GM19468 (cell line): ENCODE measurements around the gene SH2D6.
"Not testable (repeated sequence)": the region's sequence is repeated elsewhere in the genome, so short reads cannot be mapped to it uniquely, and the experiment has no call there.

Experiments used
- ATAC-seq: cut with Tn5 transposase; IDR thresholded peaks from one replicate; pipeline ENCODE4 v1.9.1; 2021; ENCODE audit warnings: mild to moderate bottlenecking, moderate library complexity, moderate number of reproducible peaks; ENCODE audit not compliant: unreplicated experiment; ENCODE audit errors: extremely low read depth

SH2D6 gene

DNA sequence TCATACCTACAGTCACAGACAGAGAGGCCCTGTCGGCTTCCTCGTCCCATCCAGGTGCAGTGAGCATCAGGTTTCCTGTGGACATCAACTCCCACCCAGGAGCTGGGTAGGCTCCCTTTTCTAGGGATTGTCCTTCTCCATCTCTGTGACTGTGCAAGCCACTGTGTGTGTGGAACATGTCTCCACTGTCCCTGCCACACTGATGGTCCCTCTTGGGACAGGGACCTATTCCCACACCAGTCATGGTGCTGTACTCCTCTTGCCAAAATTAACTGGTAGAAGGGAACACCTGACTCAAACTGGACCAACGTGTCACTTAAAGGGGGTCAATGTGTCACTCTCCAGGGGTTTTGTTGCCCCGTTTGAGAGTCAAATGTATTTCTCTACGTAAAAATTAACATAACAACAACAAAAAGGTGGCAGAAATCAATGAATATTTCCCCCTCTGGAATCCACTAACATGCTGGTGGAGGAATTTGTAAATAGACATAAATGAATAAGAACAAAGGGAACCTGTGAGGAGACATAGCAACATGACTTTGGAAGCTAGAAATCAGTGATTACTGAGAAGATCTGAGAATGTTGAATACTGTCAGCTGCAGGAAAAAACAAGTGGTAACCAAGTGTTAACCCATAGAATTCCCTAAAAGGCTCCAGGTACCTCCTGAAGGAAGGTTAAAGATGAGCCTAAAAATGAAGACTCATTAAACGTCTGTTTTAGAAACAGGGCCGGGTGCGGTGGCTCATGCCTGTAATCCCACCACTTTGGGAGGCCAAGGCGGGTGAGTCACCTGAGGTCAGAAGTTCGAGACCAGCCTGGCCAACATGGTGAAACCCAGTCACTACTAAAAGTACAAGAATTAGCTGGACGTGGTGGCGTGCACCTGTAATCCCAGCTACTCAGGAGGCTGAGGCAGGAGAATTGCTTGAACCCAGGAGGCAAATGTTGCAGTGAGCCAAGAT, 40.4 kb downstream of the SH2D6 start:
- no peak for ATAC-seq

DNA sequence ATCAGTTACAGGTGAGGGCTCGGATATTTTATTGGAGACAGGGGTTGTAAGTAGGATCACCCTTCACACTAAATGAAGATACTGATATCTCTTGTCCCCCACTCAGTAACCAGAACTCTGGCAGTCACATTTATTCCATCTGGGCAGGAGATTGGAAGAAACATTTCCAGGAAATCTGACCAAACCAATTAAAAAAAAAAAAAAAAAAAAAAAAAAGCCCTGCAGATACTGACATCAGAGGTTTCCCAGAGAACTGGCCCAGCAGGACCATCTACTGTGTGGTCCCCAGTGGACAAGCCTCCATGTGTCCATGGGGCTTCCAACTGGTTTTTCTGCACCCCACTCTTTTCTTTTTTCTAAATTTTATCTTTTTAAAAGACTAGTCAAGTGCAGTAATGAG, 41.3 kb downstream of the SH2D6 start:
- ATAC-seq = no peak

DNA sequence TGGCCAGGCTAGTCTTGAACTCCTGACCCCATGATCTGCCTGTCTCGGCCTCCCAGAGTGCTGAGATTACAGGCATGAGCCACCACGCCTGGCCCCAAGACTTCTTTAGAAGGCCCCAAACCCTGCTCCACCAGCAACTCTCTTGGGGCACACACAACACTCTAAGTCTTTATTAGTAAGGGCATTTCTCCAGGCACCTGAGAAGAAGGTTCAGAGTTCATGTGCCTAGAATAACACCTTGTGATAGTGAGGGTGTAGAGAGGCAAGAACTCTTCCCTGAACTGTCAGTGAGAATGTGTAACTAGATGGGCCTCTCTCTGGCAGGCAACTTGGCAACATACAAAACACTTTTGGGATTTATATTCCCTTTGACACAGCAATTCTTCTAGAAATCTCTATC, 43.8 kb downstream of the SH2D6 start:
- ATAC-seq = no peak

DNA sequence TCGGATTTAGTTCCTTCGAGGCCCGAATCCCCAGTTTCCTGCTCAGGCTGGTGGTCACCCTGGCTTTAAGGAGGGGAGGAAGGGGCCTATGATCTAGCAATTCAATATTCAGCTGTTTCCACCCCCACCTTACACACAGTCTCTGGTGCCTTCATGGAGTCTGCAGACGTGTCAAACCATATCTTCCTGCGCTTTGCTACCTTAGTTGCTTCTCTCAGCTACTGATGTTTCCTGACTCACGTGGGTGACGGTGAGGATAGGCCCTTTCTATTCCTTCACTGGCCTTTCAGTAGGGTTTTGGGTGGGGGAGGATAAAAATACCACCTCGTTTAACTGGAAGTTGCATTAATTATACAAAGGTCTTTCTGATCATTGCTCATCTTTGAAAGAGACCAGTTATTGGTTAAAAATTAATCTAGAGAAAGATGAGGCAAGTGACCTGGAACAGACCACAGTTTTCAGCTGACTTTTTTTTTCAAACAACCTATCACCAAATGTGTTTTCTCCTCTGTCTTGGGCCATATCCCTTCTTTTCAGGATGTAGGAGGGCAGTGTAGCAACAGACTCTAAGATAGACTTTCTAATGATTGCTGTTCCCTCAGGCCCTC, 49.7 kb downstream of the SH2D6 start:
- ATAC-seq = no peak

DNA sequence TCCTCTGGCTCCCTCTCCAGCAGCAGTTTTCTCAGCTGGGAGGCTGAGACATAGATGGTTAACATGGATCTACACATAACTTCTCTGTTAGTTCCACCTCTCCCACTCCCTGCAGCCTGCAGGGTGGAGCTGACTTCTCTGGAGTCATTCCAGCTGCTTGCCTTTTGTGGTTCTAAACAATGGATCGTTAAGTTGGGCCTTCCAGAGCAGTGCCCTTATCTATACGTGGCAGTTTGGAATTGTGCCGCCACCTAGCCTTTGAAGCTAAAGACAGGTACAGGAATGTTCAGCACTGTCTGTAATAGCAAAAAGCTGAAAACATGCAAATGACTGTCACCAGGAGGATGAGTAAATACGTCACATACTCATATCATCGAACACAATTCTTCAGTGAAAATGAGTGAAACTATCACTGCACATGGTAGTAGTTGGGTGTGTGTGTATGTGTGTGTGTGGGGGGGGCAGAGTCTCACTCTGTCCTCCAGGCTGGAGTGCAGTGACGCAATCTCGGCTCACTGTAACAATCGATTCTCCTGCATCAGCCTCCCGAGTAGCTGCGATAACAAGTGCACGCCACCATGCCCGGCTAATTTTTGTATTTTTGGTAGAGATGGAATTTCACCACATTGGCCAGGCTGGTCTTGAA, 50.3 kb downstream of the SH2D6 start:
- ATAC-seq = no peak

DNA sequence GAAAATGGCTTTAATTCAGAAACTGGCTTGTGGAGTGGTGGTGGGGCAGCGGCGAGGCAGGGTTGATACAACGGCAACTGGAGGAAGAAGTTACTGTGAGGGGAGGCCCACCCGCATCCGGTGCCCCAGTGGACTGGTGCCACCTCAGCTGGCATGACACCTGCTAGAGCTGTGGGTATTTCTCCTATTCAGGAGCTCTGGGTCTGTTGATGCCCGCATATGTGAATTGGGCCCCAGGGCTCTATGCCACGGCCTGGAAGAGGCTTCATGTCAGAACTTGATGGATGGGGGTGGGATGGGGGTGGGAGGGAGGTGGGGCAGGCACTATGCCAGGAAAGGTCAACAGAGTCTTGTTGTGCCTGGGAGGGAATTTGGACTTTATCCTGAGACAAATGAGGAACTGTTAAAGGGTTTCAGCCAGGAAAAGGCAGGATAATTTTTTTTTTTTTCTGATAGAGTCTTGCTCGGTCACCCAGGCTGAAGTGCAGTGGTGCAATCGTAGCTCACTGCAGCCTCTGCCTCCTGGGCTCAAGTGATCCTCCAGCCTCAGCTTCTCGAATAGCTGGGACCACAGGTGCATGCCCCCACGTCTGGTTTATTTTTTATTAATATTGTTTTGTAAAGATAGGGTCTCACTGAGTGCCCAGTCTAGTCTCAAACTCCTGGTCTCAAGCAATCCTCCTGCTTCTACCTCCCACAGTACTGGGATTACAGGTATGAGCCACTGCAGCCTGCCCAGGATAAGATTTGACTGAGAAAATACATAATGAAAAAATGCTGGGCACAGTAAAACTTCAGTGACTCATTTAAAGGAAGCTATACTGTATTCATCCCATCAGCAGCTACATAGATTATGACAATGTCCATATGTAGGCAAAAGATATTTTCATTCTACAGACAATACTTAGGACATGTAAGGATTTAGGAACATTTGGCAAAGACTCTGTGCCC, 52.6 kb downstream of the SH2D6 start:
- ATAC-seq = no peak

- no peak for ATAC-seq
Measured at GRCh38 chr2:85472261-85472660, 53.7 kb downstream of the SH2D6 start.

DNA sequence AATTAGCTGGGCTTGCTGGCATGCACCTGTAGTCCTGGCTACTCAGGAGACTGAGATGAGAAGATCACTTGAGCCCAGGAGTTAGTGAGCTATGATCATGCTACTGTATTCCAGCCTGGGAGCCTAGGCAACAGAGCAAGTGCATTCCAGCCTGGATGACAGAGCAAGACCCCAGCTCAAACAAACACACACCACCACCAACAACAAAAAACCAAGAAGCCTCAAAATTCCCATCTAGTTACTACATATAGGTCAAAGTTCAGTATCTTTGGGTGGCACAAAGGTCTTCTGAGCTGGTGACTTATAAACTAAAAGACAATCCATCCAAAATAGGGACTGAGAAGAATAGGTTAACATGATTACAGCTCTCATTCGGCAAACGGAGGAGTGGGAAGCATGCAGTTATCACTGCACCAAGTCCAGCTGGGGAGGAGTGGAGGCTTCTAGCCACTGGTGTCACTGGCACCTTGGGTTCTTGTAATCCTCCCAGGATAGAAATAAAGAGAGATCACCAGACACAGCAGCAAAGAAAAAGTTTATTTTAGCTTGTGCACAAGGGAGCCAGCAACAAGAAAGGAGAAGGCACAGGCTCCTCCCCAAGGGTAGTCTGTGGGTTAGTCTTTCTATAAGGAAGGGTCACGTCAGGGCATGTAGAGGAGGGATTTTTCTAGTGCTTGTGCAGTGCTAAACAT, 57.4 kb downstream of the SH2D6 start:
- no peak for ATAC-seq

GRCh38 chr2:85476624-85477023, 58.1 kb downstream of the SH2D6 start:
- no peak for ATAC-seq

GRCh38 chr2:85477884-85478283, 59.4 kb downstream of the SH2D6 start:
- no peak for ATAC-seq

DNA sequence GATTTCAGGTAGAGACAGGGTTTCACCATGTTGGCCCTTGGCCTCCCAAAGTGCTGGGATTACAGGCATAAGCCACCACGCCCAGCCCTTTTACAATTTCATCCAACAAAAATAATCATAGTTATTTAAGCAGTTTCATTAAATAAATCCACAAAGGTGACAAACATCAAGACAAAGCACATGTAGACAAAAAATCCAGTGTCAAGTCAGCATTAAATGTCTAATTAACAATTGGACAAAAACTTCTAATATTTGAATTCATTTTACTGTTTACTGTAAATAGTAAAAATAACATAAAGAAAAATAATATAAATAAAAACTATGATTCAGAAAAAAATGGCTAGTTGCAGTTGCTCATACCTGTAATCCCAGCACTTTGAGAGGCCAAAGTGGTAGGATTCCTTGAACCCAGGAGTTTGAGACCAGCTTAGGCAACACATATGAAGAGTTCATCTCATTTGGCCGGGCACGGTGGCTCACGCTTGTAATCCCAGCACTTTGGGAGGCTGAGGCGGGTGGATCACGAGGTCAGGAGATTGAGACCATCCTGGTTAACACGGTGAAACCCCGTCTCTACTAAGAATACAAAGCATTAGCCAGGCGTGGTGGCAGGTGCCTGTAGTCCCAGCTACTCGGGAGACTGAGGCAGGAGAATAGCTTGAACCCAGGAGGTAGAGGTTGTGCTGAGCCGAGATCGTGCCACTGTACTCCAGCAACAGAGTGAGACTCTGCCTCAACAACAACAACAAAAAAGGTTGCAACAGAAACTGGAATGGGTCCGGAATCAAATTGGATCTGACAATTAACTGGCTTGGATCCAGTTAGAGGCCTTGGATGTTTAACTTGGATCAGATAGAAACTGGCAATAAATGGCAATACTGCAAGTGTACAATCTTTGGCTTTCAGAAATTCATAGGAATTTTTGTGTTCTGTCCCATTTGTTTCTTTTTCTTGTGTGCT, 63.6 kb downstream of the SH2D6 start:
- ATAC-seq = no peak

- ATAC-seq = not testable (repeated sequence)
Measured at GRCh38 chr2:85484615-85485014, 66.1 kb downstream of the SH2D6 start.

DNA sequence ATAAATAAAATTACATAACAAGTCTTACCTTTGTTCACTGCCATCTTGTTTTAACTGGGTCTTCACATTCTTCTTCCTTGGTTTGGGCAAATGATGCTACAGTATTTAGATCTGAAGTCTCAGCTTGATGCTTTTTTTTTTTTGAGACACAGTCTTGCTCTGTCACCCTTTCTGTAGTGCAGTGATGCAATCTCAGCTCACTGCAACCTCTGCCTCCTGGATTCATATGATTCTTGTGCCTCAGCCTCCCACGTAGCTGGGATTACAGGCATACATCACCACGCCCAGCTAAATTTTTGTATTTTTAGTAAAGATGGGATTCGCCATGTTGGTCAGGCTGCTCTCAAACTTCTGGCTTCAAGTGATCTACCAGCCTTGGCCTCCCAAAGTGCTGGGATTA, 67.3 kb downstream of the SH2D6 start:
- no peak for ATAC-seq
